GM23338 (cell line): ENCODE measurements around the gene THADA. TPM values are rescaled to one million over a fixed set of nuclear protein-coding genes. Genes with fewer than 3 reads are reported as not detected.

Source experiments
- ATAC-seq: fragments of 200-7000 bp; cut with Tn5 transposase; 3 replicates; pipeline ENCODE4 v1.9.1; 2020
- DNase-seq: peaks from one replicate; pipeline ENCODE4 v3.0.0-alpha.2; 2015; ENCODE audit warnings: low spot score
- H2AFZ ChIP-seq: fragments of 200-600 bp; sonication (generic); 2 replicates; pipeline ENCODE4 v1.8.0; 2016; ENCODE audit warnings: antibody characterized with exemption, mild to moderate bottlenecking, moderate library complexity
- H3F3A ChIP-seq: fragments of 200-600 bp; sonication (generic); replicated peaks from 2 replicates; pipeline ENCODE4 v1.8.0; 2017; ENCODE audit warnings: antibody characterized with exemption, mixed run types, low read depth
- H3K27ac ChIP-seq: fragments of 200-600 bp; sonication (generic); 2 replicates; pipeline ENCODE4 v1.6.1; 2016; ENCODE audit warnings: low read depth
- H3K27me3 ChIP-seq: fragments of 200-600 bp; sonication (generic); 2 replicates; pipeline ENCODE4 v1.8.0; 2016; ENCODE audit warnings: mild to moderate bottlenecking, mixed run types, moderate library complexity; ENCODE audit not compliant: insufficient read depth
- H3K36me3 ChIP-seq: fragments of 200-600 bp; sonication (generic); 2 replicates; pipeline ENCODE4 v1.8.0; 2016; ENCODE audit warnings: mild to moderate bottlenecking; ENCODE audit not compliant: insufficient read depth
- H3K4me1 ChIP-seq: fragments of 200-600 bp; sonication (generic); 2 replicates; pipeline ENCODE4 v1.8.0; 2016; ENCODE audit warnings: mild to moderate bottlenecking, moderate library complexity; ENCODE audit not compliant: insufficient read depth
- H3K4me2 ChIP-seq: fragments of 200-600 bp; sonication (generic); 2 replicates; pipeline ENCODE4 v1.7.1; 2017; ENCODE audit warnings: mixed run types
- H3K4me3 ChIP-seq: fragments of 200-600 bp; sonication (generic); 2 replicates; pipeline ENCODE4 v1.6.1; 2016; ENCODE audit warnings: mixed run types
- H3K79me2 ChIP-seq: fragments of 200-600 bp; sonication (generic); replicated peaks from 2 replicates; pipeline ENCODE4 v1.8.0; 2017; ENCODE audit warnings: mild to moderate bottlenecking; ENCODE audit not compliant: insufficient read depth
- H3K9me2 ChIP-seq: fragments of 200-600 bp; sonication (generic); 2 replicates; pipeline ENCODE4 v1.8.0; 2017; ENCODE audit not compliant: insufficient read depth
- H4K20me1 ChIP-seq: fragments of 200-600 bp; sonication (generic); replicated peaks from 2 replicates; pipeline ENCODE4 v1.8.0; 2017; ENCODE audit warnings: mild to moderate bottlenecking; ENCODE audit not compliant: insufficient read depth
- H3K27ac Mint-ChIP-seq: 2 replicates; pipeline ENCODE4 v1.8.0; 2020; ENCODE audit warnings: inconsistent platforms, mild to moderate bottlenecking, moderate library complexity, mixed read lengths
- H3K27me3 Mint-ChIP-seq: 3 replicates; pipeline ENCODE4 v1.8.0; 2022; ENCODE audit warnings: low read depth, mild to moderate bottlenecking, moderate library complexity, mixed read lengths, inconsistent platforms; ENCODE audit not compliant: insufficient read depth, poor library complexity
- H3K36me3 Mint-ChIP-seq: 3 replicates; pipeline ENCODE4 v1.8.0; 2021; ENCODE audit warnings: low read depth, mild to moderate bottlenecking, inconsistent platforms, moderate library complexity, mixed read lengths
- H3K4me1 Mint-ChIP-seq: 3 replicates; pipeline ENCODE4 v1.8.0; 2020; ENCODE audit warnings: mild to moderate bottlenecking, inconsistent platforms, mixed read lengths
- H3K4me3 Mint-ChIP-seq: 3 replicates; pipeline ENCODE4 v1.8.0; 2021; ENCODE audit warnings: moderate library complexity, mild to moderate bottlenecking, inconsistent platforms, mixed read lengths
- H3K9me3 Mint-ChIP-seq: 3 replicates; pipeline ENCODE4 v1.8.0; 2020; ENCODE audit warnings: moderate library complexity, mild to moderate bottlenecking, inconsistent platforms, mixed read lengths
- CREB1 ChIP-seq: fragments of 250-450 bp; sonication (Bioruptor Pico); IDR thresholded peaks from 2 replicates; pipeline ENCODE4 v1.5.0; 2020; ENCODE audit warnings: low read depth, mild to moderate bottlenecking, moderate library complexity
- EZH2 ChIP-seq: fragments of 200-600 bp; sonication (generic); IDR thresholded peaks from one replicate; pipeline ENCODE4 v1.8.0; 2017; ENCODE audit warnings: antibody characterized with exemption, mild to moderate bottlenecking, low read depth; ENCODE audit not compliant: unreplicated experiment
- JUNB ChIP-seq: IDR thresholded peaks from one replicate; pipeline ENCODE4 v1.6.1; 2016; ENCODE audit warnings: antibody characterized with exemption; ENCODE audit not compliant: unreplicated experiment
- NANOG ChIP-seq: IDR thresholded peaks from 2 replicates; pipeline ENCODE4 v1.6.1; 2016; ENCODE audit warnings: antibody characterized with exemption, borderline replicate concordance
- POLR2AphosphoS5 ChIP-seq: IDR thresholded peaks from 2 replicates; pipeline ENCODE4 v1.6.1; 2016; ENCODE audit warnings: antibody characterized with exemption, low read depth
- STAT1 ChIP-seq: IDR thresholded peaks from one replicate; pipeline ENCODE4 v1.6.1; 2016; ENCODE audit warnings: antibody characterized with exemption; ENCODE audit not compliant: unreplicated experiment
- ZNF114 ChIP-seq: fragments of 250-450 bp; sonication (Bioruptor Pico); IDR thresholded peaks from 2 replicates; pipeline ENCODE4 v1.5.0; 2020; ENCODE audit warnings: mild to moderate bottlenecking, moderate library complexity
- ZNF331 ChIP-seq: fragments of 250-450 bp; sonication (Bioruptor Pico); IDR thresholded peaks from 2 replicates; pipeline ENCODE4 v1.5.0; 2020; ENCODE audit warnings: low read depth, mild to moderate bottlenecking, moderate library complexity
- polyA plus RNA-seq: library from polyadenylated mRNA; unstranded; fragments of >200 nt; fragmentation: Nextera tagmentation; extraction: Ambion mirVana; gene quantifications from 2 replicates; pipeline ENCODE4 v1.2.1, GENCODE V29; 2016
- total RNA-seq: library from RNA; depleted of rRNA; stranded (reverse); fragments of >200 nt; shearing (Covaris generic); gene quantifications from 2 replicates; pipeline ENCODE4 v1.2.3, GENCODE V29; 2014
- TF ChIP-seq, protein P1 (sequence below): IDR thresholded peaks from 2 replicates; pipeline ENCODE4 v1.6.1; 2016; ENCODE audit warnings: antibody characterized with exemption
- TF ChIP-seq, protein P2 (sequence below): fragments of 250-450 bp; sonication (Bioruptor Pico); IDR thresholded peaks from 2 replicates; pipeline ENCODE4 v1.5.0; 2020; ENCODE audit warnings: mild to moderate bottlenecking, moderate library complexity
- TF ChIP-seq, protein P3 (sequence below): IDR thresholded peaks from one replicate; pipeline ENCODE4 v1.6.1; 2018; ENCODE audit warnings: antibody characterized with exemption; ENCODE audit not compliant: unreplicated experiment

Gene THADA
- total and polyA plus RNA-seq, 2 experiments from 2014 or later = 17.0 to 30.7 TPM

DNA sequence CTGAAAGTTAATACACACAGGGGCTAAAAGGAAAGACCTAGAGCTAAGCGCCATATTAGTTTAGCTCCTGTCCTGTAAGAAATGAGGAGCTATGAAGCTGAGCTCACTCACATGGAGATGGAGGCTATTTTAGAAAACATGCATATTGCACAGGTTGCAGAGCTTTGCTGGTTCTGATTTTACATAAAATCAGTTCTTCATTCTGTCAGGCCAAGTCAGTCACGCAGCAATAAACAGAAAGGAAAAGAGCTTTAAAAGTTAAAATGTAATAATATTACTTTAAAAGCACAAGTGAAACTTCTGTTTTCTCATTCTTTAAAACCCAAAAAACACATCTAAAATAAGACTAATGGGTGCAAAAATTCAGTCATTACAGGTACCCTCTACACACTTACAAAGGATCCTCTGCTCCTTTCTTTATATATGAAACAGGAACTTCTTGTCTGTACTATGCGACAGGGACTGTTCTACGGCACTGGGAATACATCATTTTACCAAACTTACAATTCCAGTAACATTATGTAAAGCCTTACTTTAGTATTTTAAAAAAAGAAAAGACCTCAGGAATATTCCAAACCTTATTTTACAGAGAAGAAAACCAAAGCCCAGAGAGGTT is 113.8 kb downstream of the THADA start:
- Histone ChIP-seq H3K36me3 (no peaks in the 10 kb centered on the region), H3K4me3 (no peak overlapping the region), H3F3A (no peaks in the 10 kb centered on the region), H3K27me3 (no peaks in the 10 kb centered on the region), H3K9me2 (no peaks in the 10 kb centered on the region), H4K20me1 (no peaks in the 10 kb centered on the region), H3K27ac (no peak overlapping the region), H2AFZ (no peak overlapping the region), H3K4me1 (no peaks in the 10 kb centered on the region), H3K4me2 (no peak overlapping the region), H3K79me2 (no peaks in the 10 kb centered on the region)
- Mint-ChIP-seq H3K36me3 (no peaks in the 10 kb centered on the region), H3K4me1 (no peaks in the 10 kb centered on the region; the same call in 2 of the 3 replicates), H3K27ac (no peak overlapping the region), H3K4me3 (no peak overlapping the region), H3K9me3 (no peaks in the 10 kb centered on the region), H3K27me3 (peaks cover 1% of the 10 kb centered on the region)
- TF ChIP-seq, protein P1, sequence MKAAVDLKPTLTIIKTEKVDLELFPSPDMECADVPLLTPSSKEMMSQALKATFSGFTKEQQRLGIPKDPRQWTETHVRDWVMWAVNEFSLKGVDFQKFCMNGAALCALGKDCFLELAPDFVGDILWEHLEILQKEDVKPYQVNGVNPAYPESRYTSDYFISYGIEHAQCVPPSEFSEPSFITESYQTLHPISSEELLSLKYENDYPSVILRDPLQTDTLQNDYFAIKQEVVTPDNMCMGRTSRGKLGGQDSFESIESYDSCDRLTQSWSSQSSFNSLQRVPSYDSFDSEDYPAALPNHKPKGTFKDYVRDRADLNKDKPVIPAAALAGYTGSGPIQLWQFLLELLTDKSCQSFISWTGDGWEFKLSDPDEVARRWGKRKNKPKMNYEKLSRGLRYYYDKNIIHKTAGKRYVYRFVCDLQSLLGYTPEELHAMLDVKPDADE = no peak
- TF ChIP-seq ZNF331 (CRISPR knock-in tag) (no peak), EZH2 (no peak), STAT1 (no peak), CREB1 (CRISPR knock-in tag) (no peak), POLR2AphosphoS5 (no peak), ZNF114 (no peak), JUNB (no peak), NANOG (no peak)
- TF ChIP-seq, protein P2, sequence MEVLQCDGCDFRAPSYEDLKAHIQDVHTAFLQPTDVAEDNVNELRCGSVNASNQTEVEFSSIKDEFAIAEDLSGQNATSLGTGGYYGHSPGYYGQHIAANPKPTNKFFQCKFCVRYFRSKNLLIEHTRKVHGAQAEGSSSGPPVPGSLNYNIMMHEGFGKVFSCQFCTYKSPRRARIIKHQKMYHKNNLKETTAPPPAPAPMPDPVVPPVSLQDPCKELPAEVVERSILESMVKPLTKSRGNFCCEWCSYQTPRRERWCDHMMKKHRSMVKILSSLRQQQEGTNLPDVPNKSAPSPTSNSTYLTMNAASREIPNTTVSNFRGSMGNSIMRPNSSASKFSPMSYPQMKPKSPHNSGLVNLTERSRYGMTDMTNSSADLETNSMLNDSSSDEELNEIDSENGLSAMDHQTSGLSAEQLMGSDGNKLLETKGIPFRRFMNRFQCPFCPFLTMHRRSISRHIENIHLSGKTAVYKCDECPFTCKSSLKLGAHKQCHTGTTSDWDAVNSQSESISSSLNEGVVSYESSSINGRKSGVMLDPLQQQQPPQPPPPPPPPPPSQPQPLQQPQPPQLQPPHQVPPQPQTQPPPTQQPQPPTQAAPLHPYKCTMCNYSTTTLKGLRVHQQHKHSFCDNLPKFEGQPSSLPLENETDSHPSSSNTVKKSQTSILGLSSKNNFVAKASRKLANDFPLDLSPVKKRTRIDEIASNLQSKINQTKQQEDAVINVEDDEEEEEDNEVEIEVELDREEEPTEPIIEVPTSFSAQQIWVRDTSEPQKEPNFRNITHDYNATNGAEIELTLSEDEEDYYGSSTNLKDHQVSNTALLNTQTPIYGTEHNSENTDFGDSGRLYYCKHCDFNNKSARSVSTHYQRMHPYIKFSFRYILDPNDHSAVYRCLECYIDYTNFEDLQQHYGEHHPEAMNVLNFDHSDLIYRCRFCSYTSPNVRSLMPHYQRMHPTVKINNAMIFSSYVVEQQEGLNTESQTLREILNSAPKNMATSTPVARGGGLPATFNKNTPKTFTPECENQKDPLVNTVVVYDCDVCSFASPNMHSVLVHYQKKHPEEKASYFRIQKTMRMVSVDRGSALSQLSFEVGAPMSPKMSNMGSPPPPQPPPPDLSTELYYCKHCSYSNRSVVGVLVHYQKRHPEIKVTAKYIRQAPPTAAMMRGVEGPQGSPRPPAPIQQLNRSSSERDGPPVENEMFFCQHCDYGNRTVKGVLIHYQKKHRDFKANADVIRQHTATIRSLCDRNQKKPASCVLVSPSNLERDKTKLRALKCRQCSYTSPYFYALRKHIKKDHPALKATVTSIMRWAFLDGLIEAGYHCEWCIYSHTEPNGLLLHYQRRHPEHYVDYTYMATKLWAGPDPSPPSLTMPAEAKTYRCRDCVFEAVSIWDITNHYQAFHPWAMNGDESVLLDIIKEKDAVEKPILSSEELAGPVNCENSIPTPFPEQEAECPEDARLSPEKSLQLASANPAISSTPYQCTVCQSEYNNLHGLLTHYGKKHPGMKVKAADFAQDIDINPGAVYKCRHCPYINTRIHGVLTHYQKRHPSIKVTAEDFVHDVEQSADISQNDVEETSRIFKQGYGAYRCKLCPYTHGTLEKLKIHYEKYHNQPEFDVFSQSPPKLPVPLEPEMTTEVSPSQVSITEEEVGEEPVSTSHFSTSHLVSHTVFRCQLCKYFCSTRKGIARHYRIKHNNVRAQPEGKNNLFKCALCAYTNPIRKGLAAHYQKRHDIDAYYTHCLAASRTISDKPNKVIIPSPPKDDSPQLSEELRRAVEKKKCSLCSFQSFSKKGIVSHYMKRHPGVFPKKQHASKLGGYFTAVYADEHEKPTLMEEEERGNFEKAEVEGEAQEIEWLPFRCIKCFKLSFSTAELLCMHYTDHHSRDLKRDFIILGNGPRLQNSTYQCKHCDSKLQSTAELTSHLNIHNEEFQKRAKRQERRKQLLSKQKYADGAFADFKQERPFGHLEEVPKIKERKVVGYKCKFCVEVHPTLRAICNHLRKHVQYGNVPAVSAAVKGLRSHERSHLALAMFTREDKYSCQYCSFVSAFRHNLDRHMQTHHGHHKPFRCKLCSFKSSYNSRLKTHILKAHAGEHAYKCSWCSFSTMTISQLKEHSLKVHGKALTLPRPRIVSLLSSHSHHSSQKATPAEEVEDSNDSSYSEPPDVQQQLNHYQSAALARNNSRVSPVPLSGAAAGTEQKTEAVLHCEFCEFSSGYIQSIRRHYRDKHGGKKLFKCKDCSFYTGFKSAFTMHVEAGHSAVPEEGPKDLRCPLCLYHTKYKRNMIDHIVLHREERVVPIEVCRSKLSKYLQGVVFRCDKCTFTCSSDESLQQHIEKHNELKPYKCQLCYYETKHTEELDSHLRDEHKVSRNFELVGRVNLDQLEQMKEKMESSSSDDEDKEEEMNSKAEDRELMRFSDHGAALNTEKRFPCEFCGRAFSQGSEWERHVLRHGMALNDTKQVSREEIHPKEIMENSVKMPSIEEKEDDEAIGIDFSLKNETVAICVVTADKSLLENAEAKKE = no peak
- TF ChIP-seq, protein P3, sequence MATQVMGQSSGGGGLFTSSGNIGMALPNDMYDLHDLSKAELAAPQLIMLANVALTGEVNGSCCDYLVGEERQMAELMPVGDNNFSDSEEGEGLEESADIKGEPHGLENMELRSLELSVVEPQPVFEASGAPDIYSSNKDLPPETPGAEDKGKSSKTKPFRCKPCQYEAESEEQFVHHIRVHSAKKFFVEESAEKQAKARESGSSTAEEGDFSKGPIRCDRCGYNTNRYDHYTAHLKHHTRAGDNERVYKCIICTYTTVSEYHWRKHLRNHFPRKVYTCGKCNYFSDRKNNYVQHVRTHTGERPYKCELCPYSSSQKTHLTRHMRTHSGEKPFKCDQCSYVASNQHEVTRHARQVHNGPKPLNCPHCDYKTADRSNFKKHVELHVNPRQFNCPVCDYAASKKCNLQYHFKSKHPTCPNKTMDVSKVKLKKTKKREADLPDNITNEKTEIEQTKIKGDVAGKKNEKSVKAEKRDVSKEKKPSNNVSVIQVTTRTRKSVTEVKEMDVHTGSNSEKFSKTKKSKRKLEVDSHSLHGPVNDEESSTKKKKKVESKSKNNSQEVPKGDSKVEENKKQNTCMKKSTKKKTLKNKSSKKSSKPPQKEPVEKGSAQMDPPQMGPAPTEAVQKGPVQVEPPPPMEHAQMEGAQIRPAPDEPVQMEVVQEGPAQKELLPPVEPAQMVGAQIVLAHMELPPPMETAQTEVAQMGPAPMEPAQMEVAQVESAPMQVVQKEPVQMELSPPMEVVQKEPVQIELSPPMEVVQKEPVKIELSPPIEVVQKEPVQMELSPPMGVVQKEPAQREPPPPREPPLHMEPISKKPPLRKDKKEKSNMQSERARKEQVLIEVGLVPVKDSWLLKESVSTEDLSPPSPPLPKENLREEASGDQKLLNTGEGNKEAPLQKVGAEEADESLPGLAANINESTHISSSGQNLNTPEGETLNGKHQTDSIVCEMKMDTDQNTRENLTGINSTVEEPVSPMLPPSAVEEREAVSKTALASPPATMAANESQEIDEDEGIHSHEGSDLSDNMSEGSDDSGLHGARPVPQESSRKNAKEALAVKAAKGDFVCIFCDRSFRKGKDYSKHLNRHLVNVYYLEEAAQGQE = no peak
- DNase-seq = no peak
- ATAC-seq = no peak
